ENCODE measurements around the gene C4orf50.

GRCh38 chr4:6008766-6009385, 9.4 kb downstream of the C4orf50 start:
- TF ChIP-seq EZH2phosphoT487 (IDR thresholded peaks at IDR 0.05; ENCODE audit: insufficient read depth, low read depth) = no peak
- TF ChIP-seq EZH2 (IDR thresholded peaks at IDR 0.05; ENCODE audit: insufficient read depth, poor library complexity, severe bottlenecking) = no peak

All from GM23248 (cell line).